ENCODE data around the gene TMEM9. TPM values are rescaled to one million over a fixed set of nuclear protein-coding genes. Genes with fewer than 3 reads are reported as not detected.

TMEM9 gene
- total RNA-seq, 3 donors from 2014 or later = 19.1 to 38.9 (median 24.1) TPM

DNA sequence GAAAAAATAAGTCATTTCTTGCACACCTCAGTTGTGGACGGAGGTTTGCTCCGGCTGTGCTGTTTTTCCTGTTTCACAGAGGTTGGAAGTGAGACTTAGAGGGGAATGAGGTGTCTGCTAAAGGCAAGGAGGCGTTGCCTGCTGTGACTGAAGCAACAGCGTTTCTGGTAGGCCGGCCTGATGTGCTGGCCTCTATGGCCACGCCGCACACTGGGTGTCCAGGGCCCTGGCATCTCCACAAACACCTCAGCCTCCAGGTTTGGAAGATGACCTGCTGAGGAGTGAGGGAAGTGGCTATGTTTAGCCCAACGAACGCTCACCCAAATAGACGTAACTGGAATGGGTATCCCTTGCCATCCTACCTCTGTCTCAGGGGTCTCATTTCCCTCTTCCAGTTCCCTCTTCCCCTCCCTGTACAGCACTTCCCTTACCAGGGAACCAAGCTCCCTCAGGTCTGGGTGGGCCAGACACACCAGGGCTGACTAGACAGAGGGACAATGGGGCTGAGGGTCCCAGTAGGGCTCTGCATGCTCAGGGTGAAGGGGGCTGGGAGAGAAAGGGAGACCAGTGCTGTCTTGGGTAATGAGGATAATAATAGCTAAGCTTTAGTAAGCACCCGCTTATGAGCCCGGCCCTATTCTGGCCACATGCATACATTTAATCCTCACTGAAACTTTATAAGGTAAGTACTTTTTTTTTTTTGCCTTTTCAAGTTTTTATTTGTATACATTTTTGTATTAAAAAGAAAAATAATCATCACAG lies 53.9 kb downstream of the TMEM9 start:
- DNase-seq (no peak), ATAC-seq (no peak)
- no peak for TF ChIP-seq CTCF (IDR thresholded peaks at IDR 0.05)
- Histone ChIP-seq H3K36me3 (ENCODE audit: low read depth) (no peaks in the 10 kb centered on the region), H3K4me1 (ENCODE audit: low read depth) (no peaks in the 10 kb centered on the region), H3K4me3 (no peak overlapping the region), H3K9me3 (no peaks in the 10 kb centered on the region)
- intact Hi-C loops (cut with DNase I, micrococcal nuclease) = no loop called here

- Histone ChIP-seq H3K36me3 (ENCODE audit: low read depth) (no peaks in the 10 kb centered on the region), H3K4me3 (no peak overlapping the region), H3K4me1 (ENCODE audit: low read depth) (no peaks in the 10 kb centered on the region), H3K9me3 (no peaks in the 10 kb centered on the region)
- intact Hi-C loops (cut with DNase I, micrococcal nuclease) = no loop called here
- ATAC-seq = no peak
- no peak for DNase-seq
- TF ChIP-seq CTCF (IDR thresholded peaks at IDR 0.05) = no peak
Measured at GRCh38 chr1:201098992-201099677, 55.1 kb downstream of the TMEM9 start.

DNA sequence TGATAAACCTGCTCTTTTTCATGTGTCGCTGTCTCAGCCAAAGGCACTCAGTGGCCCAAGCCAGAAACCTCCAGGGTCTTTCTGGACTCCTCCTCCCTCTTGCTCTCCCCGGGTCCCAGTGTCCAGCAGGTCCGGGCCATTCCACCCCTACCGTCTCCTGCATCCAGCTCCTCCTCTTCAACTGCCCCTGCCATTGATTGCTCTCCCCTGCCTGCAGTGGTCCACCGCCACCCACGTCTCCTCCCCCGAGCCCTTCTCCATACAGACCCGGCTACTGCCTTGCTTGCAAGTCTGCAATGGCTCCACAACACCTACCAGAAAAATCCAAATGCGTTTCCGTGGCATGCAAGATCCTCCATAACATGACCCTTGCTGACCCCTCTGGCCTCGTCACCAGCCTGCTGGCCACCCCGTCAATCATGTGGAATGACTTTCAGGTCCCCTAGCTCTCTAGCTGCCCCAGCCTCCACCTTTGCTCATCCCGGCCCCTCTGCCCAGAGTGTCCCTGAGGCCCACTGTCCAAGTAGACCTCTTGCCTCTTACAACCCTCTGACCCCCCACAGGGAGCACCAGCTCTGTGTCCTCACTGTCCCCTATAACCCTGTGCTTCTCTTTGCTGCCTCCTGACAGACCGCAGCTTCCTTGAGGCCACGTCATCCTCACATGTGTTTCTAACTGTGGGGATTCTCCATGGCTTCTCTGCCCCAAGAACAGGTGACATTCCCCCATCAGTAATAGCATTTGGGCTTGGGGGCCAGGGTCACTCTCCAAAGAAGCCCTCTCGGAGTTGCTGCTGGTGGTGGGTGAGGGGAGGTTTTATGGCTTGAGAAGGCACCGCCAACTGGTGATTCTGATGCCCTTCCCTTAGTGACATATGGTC lies 57.1 kb downstream of the TMEM9 start:
- no peak for ATAC-seq
- no peaks in the 10 kb centered on the region for H3K36me3 ChIP-seq (ENCODE audit: low read depth)
- intact Hi-C loops (cut with DNase I, micrococcal nuclease) = no loop called here
- H3K9me3 ChIP-seq = no peaks in the 10 kb centered on the region
- no peaks in the 10 kb centered on the region for H3K4me1 ChIP-seq (ENCODE audit: low read depth)
- TF ChIP-seq CTCF (IDR thresholded peaks at IDR 0.05) = no peak
- no peak for DNase-seq
- H3K4me3 ChIP-seq = no peak overlapping the region

GRCh38 chr1:201096041-201096461 lies 58.2 kb downstream of the TMEM9 start:
- H3K4me1 ChIP-seq (ENCODE audit: low read depth) = no peaks in the 10 kb centered on the region
- ATAC-seq (no peak), DNase-seq (no peak)
- intact Hi-C loops (cut with DNase I, micrococcal nuclease) = no loop called here
- no peaks in the 10 kb centered on the region for H3K36me3 ChIP-seq (ENCODE audit: low read depth)
- no peak overlapping the region for H3K4me3 ChIP-seq
- no peaks in the 10 kb centered on the region for H3K9me3 ChIP-seq
- TF ChIP-seq CTCF (IDR thresholded peaks at IDR 0.05) = no peak

GRCh38 chr1:201095581-201095980 lies 58.7 kb downstream of the TMEM9 start:
- no peaks in the 10 kb centered on the region for H3K36me3 ChIP-seq (ENCODE audit: low read depth)
- ATAC-seq = no peak
- TF ChIP-seq CTCF (IDR thresholded peaks at IDR 0.05) = no peak
- no peak overlapping the region for H3K4me3 ChIP-seq
- no peak for DNase-seq
- H3K4me1 ChIP-seq (ENCODE audit: low read depth) = no peaks in the 10 kb centered on the region
- H3K9me3 ChIP-seq = no peaks in the 10 kb centered on the region
- intact Hi-C loops (cut with DNase I, micrococcal nuclease) = no loop called here
